ENCODE results near the gene IGSF9B.

Gene IGSF9B

GRCh38 chr11:133919330-133920108 lies 37.2 kb downstream of the IGSF9B start:
- no peak for DNase-seq (ENCODE audit: low read depth in 3 of 3)

GRCh38 chr11:133918608-133919260 lies 38.0 kb downstream of the IGSF9B start:
- DNase-seq (ENCODE audit: low read depth in 3 of 3), result no peak

GRCh38 chr11:133917921-133918607 lies 38.7 kb downstream of the IGSF9B start:
- no peak for DNase-seq (ENCODE audit: low read depth in 3 of 3)

GRCh38 chr11:133916784-133917440 lies 39.9 kb downstream of the IGSF9B start:
- DNase-seq (ENCODE audit: low read depth in 3 of 3), result no peak

GRCh38 chr11:133913761-133914160 lies 43.0 kb downstream of the IGSF9B start:
- DNase-seq (ENCODE audit: low read depth in 3 of 3), result no peak

- no peak for DNase-seq (ENCODE audit: low read depth in 3 of 3)
Observed at GRCh38 chr11:133911171-133911570, 45.6 kb downstream of the IGSF9B start.

- no peak for DNase-seq (ENCODE audit: low read depth in 3 of 3)
Observed at GRCh38 chr11:133910101-133910500, 46.7 kb downstream of the IGSF9B start.

- no peak for DNase-seq (ENCODE audit: low read depth in 3 of 3)
Observed at GRCh38 chr11:133908827-133909226, 47.9 kb downstream of the IGSF9B start.

- no peak for DNase-seq (ENCODE audit: low read depth in 3 of 3)
Observed at GRCh38 chr11:133907841-133908241, 48.9 kb downstream of the IGSF9B start.

- DNase-seq (ENCODE audit: low read depth in 3 of 3), result no peak
Observed at GRCh38 chr11:133907216-133907615, 49.6 kb downstream of the IGSF9B start.

GRCh38 chr11:133906746-133907145 lies 50.0 kb downstream of the IGSF9B start:
- no peak for DNase-seq (ENCODE audit: low read depth in 3 of 3)

- no peak for DNase-seq (ENCODE audit: low read depth in 3 of 3)
Observed at GRCh38 chr11:133906241-133906640, 50.5 kb downstream of the IGSF9B start.

GRCh38 chr11:133905677-133906156 lies 51.1 kb downstream of the IGSF9B start:
- no peak for DNase-seq (ENCODE audit: low read depth in 3 of 3)

- no peak for DNase-seq (ENCODE audit: low read depth in 3 of 3)
Observed at GRCh38 chr11:133904818-133905515, 51.8 kb downstream of the IGSF9B start.

GRCh38 chr11:133903875-133904817 lies 52.6 kb downstream of the IGSF9B start:
- DNase-seq (ENCODE audit: low read depth in 3 of 3), result no peak

GRCh38 chr11:133903056-133903455 lies 53.7 kb downstream of the IGSF9B start:
- no peak for DNase-seq (ENCODE audit: low read depth in 3 of 3)

GRCh38 chr11:133902506-133902905 lies 54.3 kb downstream of the IGSF9B start:
- no peak for DNase-seq (ENCODE audit: low read depth in 3 of 3)

- DNase-seq (ENCODE audit: low read depth in 3 of 3), result no peak
Observed at GRCh38 chr11:133901999-133902398, 54.8 kb downstream of the IGSF9B start.

GRCh38 chr11:133901316-133901715 lies 55.5 kb downstream of the IGSF9B start:
- no peak for DNase-seq (ENCODE audit: low read depth in 3 of 3)

All from stimulated activated CD4-positive, alpha-beta T cell treated with anti-CD3 and anti-CD28 coated beads, TNF-alpha, amount 100 ng/mL, for 24 hours (primary cell).